GOT3 (cell line): ENCODE data around the gene PDE7B.
A peak's percentile ranks its signal among the peaks of the same experiment; 100 is the strongest.
"Not testable (repeated sequence)": the region's sequence is repeated elsewhere in the genome, so short reads cannot be mapped to it uniquely, and the experiment has no call there.

Experiments
- DNase-seq: peaks from one replicate; lab custom pipeline; 2025; ENCODE audit warnings: mixed read lengths; lab: John Stamatoyannopoulos, UW

The PDE7B gene

GRCh38 chr6:136072691-136073090 is 221.2 kb downstream of the PDE7B start:
- no peak for DNase-seq

- no peak for DNase-seq
These were observed 221.7 kb downstream of the PDE7B start for GRCh38 chr6:136073216-136073615.

- DNase-seq, result no peak
These were observed 225.0 kb downstream of the PDE7B start for GRCh38 chr6:136076496-136076895.

GRCh38 chr6:136077834-136078576 is 226.5 kb downstream of the PDE7B start:
- peak; percentile 51 for DNase-seq

GRCh38 chr6:136079701-136080565 is 228.4 kb downstream of the PDE7B start:
- DNase-seq, result no peak

GRCh38 chr6:136083540-136083939 is 232.0 kb downstream of the PDE7B start:
- DNase-seq, result no peak

GRCh38 chr6:136084403-136084802 is 232.9 kb downstream of the PDE7B start:
- DNase-seq, result no peak

GRCh38 chr6:136085370-136086115 is 234.0 kb downstream of the PDE7B start:
- DNase-seq, result no peak

- no peak for DNase-seq
These were observed 235.2 kb downstream of the PDE7B start for GRCh38 chr6:136086686-136087085.

GRCh38 chr6:136087986-136088385 is 236.5 kb downstream of the PDE7B start:
- DNase-seq, result no peak

GRCh38 chr6:136088693-136089092 is 237.2 kb downstream of the PDE7B start:
- no peak for DNase-seq

GRCh38 chr6:136089876-136090275 is 238.4 kb downstream of the PDE7B start:
- DNase-seq, result no peak

- DNase-seq, result no peak
These were observed 239.4 kb downstream of the PDE7B start for GRCh38 chr6:136090929-136091328.

- DNase-seq, result no peak
These were observed 241.4 kb downstream of the PDE7B start for GRCh38 chr6:136092897-136093296.

GRCh38 chr6:136093835-136094234 is 242.3 kb downstream of the PDE7B start:
- no peak for DNase-seq

GRCh38 chr6:136094812-136095211 is 243.3 kb downstream of the PDE7B start:
- DNase-seq, result no peak

- no peak for DNase-seq
These were observed 244.5 kb downstream of the PDE7B start for GRCh38 chr6:136095986-136096385.

GRCh38 chr6:136102991-136103688 is 251.6 kb downstream of the PDE7B start:
- no peak for DNase-seq

GRCh38 chr6:136103763-136104311 is 252.3 kb downstream of the PDE7B start:
- no peak for DNase-seq

- DNase-seq, result no peak
These were observed 253.1 kb downstream of the PDE7B start for GRCh38 chr6:136104556-136104955.

- DNase-seq, result not testable (repeated sequence)
These were observed 254.3 kb downstream of the PDE7B start for GRCh38 chr6:136105797-136106196.
